GM11168 (cell line): ENCODE data around the gene SOD2.
"Not testable (repeated sequence)": the region's sequence is repeated elsewhere in the genome, so short reads cannot be mapped to it uniquely, and the experiment has no call there.

Experiments used
- in situ Hi-C: fragments of 300-500 bp; cut with MboI; formaldehyde crosslinking; loops from one replicate; pipeline ENCODE4 v1.12.0; 2022; ENCODE audit warnings: low sequenced_read_pairs; ENCODE audit not compliant: unreplicated experiment

The SOD2 gene

GRCh38 chr6:159716247-159717096, 23.4 kb upstream of the SOD2 start:
- in situ Hi-C loops = no loop called here

- in situ Hi-C loops = no loop called here
Measured at GRCh38 chr6:159715605-159716004, 22.6 kb upstream of the SOD2 start.

GRCh38 chr6:159715166-159715565, 22.1 kb upstream of the SOD2 start:
- in situ Hi-C loops = no loop called here

- in situ Hi-C loops = no loop called here
Measured at GRCh38 chr6:159714404-159714803, 21.4 kb upstream of the SOD2 start.

GRCh38 chr6:159713984-159714383, 20.9 kb upstream of the SOD2 start:
- in situ Hi-C loops = no loop called here

- in situ Hi-C loops = not testable (repeated sequence)
Measured at GRCh38 chr6:159712389-159712788, 19.3 kb upstream of the SOD2 start.

GRCh38 chr6:159710603-159711002, 17.6 kb upstream of the SOD2 start:
- in situ Hi-C loops = not testable (repeated sequence)

- in situ Hi-C loops = no loop called here
Measured at GRCh38 chr6:159701413-159701999, 8.5 kb upstream of the SOD2 start.

- in situ Hi-C loops = no loop called here
Measured at GRCh38 chr6:159700970-159701369, 7.9 kb upstream of the SOD2 start.

- in situ Hi-C loops = no loop called here
Measured at GRCh38 chr6:159695984-159696383, 2.9 kb upstream of the SOD2 start.

GRCh38 chr6:159693894-159694545, 979 bp upstream of the SOD2 start:
- in situ Hi-C loops = no loop called here

GRCh38 chr6:159692303-159693127, 526 bp downstream of the SOD2 start:
- in situ Hi-C loops = no loop called here

GRCh38 chr6:159691963-159692287, 1.1 kb downstream of the SOD2 start:
- in situ Hi-C loops = no loop called here

GRCh38 chr6:159691133-159691962, 1.7 kb downstream of the SOD2 start:
- in situ Hi-C loops = no loop called here

- in situ Hi-C loops = not testable (repeated sequence)
Measured at GRCh38 chr6:159690135-159690534, 2.9 kb downstream of the SOD2 start.

GRCh38 chr6:159689001-159689400, 4.0 kb downstream of the SOD2 start:
- in situ Hi-C loops = no loop called here

GRCh38 chr6:159688266-159688905, 4.7 kb downstream of the SOD2 start:
- in situ Hi-C loops = no loop called here

GRCh38 chr6:159687341-159687740, 5.7 kb downstream of the SOD2 start:
- in situ Hi-C loops = no loop called here

- in situ Hi-C loops = no loop called here
Measured at GRCh38 chr6:159686703-159687102, 6.3 kb downstream of the SOD2 start.
